A673 (cell line): ENCODE data around the gene SRRM2.

Experiments
- EZH2 ChIP-seq: fragments of 200-600 bp; sonication (generic); IDR thresholded peaks from 2 replicates; pipeline ENCODE4 v1.6.1; 2017; ENCODE audit warnings: borderline replicate concordance, low read depth, mild to moderate bottlenecking, mixed read lengths, antibody characterized with exemption, low read length; ENCODE audit not compliant: poor library complexity, severe bottlenecking
- TF ChIP-seq, protein P1 (sequence below): fragments of 300-800, 200-600 bp; sonication (generic); conservative IDR thresholded peaks from 2 replicates; pipeline ENCODE4 v1.5.1; 2017; ENCODE audit warnings: low read depth, mild to moderate bottlenecking, antibody characterized with exemption, low read length, moderate library complexity, mixed read lengths

DNA sequence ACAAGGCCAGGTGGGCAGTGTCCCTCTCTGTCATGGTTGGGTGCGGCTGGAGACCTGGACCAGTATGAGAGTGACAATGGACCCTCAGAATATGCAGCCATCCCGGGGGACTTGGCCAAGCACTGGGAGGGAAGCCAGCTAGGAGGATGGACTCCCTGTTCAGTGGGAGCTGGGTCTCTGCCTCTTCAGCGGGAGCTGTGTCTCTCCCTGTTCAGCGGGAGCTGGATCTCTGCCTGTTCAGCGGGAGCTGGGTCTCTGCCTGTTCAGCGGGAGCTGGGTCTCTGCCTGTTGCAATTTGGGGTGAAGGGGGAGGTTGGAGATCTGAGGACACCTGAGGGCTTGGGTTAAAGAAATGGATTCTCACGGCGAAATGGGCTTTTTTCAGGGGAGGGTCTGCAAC is 38.7 kb downstream of the SRRM2 start:
- TF ChIP-seq, protein P1, sequence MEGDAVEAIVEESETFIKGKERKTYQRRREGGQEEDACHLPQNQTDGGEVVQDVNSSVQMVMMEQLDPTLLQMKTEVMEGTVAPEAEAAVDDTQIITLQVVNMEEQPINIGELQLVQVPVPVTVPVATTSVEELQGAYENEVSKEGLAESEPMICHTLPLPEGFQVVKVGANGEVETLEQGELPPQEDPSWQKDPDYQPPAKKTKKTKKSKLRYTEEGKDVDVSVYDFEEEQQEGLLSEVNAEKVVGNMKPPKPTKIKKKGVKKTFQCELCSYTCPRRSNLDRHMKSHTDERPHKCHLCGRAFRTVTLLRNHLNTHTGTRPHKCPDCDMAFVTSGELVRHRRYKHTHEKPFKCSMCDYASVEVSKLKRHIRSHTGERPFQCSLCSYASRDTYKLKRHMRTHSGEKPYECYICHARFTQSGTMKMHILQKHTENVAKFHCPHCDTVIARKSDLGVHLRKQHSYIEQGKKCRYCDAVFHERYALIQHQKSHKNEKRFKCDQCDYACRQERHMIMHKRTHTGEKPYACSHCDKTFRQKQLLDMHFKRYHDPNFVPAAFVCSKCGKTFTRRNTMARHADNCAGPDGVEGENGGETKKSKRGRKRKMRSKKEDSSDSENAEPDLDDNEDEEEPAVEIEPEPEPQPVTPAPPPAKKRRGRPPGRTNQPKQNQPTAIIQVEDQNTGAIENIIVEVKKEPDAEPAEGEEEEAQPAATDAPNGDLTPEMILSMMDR, result no peak
- no peak for TF ChIP-seq EZH2
